ENCODE measurements around the gene HMGB1.
"Not testable (repeated sequence)": the region's sequence is repeated elsewhere in the genome, so short reads cannot be mapped to it uniquely, and the experiment has no call there.

Gene HMGB1

DNA sequence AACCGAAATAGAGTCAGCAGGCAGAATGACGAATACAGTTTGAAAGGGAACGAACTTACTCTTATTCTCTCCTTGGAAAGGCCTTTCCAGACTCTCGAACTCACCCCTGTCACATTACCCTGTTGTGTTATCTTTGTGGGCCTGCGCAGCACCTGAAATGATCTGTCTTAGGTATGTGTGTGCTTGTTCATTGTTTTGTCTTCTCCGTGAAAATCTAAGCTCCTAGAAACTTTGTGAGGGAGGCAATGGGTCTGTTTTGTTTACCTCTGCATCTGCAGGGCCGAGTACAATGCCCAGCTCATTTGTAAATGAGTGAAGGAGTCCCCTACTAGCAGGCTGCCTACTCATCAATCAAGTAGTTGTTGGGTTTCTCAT, 19.6 kb downstream of the HMGB1 start:
- Histone ChIP-seq H3K9ac (ENCODE audit: low read depth, low read length, poor library complexity, severe bottlenecking) (no peak overlapping the region), H4K20me1 (ENCODE audit: insufficient read depth, low read length, poor library complexity, severe bottlenecking) (no peaks in the 10 kb centered on the region), H3K9me3 (ENCODE audit: insufficient read depth, low read depth, low read length) (no peaks in the 10 kb centered on the region), H3K79me2 (ENCODE audit: insufficient read depth, low read length) (no peaks in the 10 kb centered on the region), H2AFZ (ENCODE audit: low read length) (no peak overlapping the region), H3K4me1 (ENCODE audit: insufficient read depth, low read length, poor library complexity, severe bottlenecking) (peaks cover 34% of the 10 kb centered on the region), H3K36me3 (ENCODE audit: insufficient read depth, low read length) (no peaks in the 10 kb centered on the region), H3K27me3 (ENCODE audit: insufficient read depth, low read length, poor library complexity, severe bottlenecking) (no peaks in the 10 kb centered on the region), H3K4me3 (ENCODE audit: low read length, poor library complexity, severe bottlenecking) (no peak overlapping the region), H3K4me2 (ENCODE audit: low read depth, low read length, poor library complexity, severe bottlenecking) (no peak overlapping the region), H3K9me2 (replicated peaks; ENCODE audit: low read depth, low read length) (no peaks in the 10 kb centered on the region), H3F3A (ENCODE audit: low read depth) (peaks cover 6% of the 10 kb centered on the region)
- TF ChIP-seq EZH2phosphoT487 (IDR thresholded peaks at IDR 0.05; ENCODE audit: borderline replicate concordance) (no peak), CTCF (conservative IDR thresholded peaks at IDR 0.05; ENCODE audit: low read length) (no peak)

DNA sequence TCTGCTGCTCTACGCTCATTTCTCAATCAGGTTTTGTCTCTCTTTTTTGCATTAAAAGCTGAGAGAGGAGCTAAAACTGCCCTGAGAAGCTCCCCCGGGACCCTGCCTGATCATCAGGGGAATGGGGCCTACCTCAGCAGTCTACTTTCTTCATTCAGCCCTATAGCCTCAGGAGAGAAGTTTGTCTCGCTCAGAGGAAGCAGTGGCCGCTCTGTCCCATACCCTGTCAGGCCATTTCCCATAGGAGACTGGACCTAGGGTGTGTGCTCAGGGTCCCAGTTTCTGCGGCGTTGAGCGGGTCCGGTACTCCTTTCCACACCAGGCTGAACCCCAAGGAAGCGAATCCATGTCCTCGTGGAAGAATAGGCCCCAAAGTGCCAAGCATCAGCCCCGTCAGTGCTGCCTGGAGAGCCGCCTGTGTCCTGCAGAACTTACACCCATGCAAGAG, 21.8 kb downstream of the HMGB1 start:
- Histone ChIP-seq H3K9me2 (replicated peaks; ENCODE audit: low read depth, low read length) (no peaks in the 10 kb centered on the region), H3K79me2 (ENCODE audit: insufficient read depth, low read length) (no peaks in the 10 kb centered on the region), H3K4me2 (ENCODE audit: low read depth, low read length, poor library complexity, severe bottlenecking) (no peak overlapping the region), H3K4me3 (ENCODE audit: low read length, poor library complexity, severe bottlenecking) (no peak overlapping the region), H3K9ac (ENCODE audit: low read depth, low read length, poor library complexity, severe bottlenecking) (no peak overlapping the region), H2AFZ (ENCODE audit: low read length) (no peak overlapping the region), H3K36me3 (ENCODE audit: insufficient read depth, low read length) (no peaks in the 10 kb centered on the region), H3K4me1 (ENCODE audit: insufficient read depth, low read length, poor library complexity, severe bottlenecking) (peaks cover 49% of the 10 kb centered on the region), H3K9me3 (ENCODE audit: insufficient read depth, low read depth, low read length) (no peaks in the 10 kb centered on the region), H3K27me3 (ENCODE audit: insufficient read depth, low read length, poor library complexity, severe bottlenecking) (no peaks in the 10 kb centered on the region), H4K20me1 (ENCODE audit: insufficient read depth, low read length, poor library complexity, severe bottlenecking) (no peaks in the 10 kb centered on the region), H3F3A (ENCODE audit: low read depth) (peaks cover 9% of the 10 kb centered on the region)
- TF ChIP-seq EZH2phosphoT487 (IDR thresholded peaks at IDR 0.05; ENCODE audit: borderline replicate concordance): no peak

DNA sequence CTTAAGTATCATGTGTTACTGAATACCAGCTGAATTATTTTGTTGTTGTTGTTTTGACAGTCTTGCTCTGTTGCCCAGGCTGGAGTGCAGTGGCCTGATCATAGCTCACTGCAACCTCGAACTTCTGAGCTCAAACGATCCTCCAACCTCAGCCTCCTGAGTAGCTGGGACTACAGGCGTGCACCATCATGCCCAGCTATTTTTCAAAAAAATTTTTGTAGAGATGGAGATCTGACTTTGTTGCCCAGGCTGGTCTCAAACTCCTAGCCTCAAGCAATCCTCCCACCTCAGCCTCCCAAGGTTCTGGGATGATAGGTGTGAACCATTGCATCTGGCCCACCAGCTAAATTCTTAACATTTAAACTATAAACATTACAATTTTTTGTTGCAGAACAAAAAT, 22.2 kb downstream of the HMGB1 start:
- H2AFZ ChIP-seq (ENCODE audit: low read length); H3K36me3 ChIP-seq (ENCODE audit: insufficient read depth, low read length); H3K9ac ChIP-seq (ENCODE audit: low read depth, low read length, poor library complexity, severe bottlenecking); H3F3A ChIP-seq (ENCODE audit: low read depth); H3K4me3 ChIP-seq (ENCODE audit: low read length, poor library complexity, severe bottlenecking); H3K4me2 ChIP-seq (ENCODE audit: low read depth, low read length, poor library complexity, severe bottlenecking); H3K79me2 ChIP-seq (ENCODE audit: insufficient read depth, low read length); H3K9me3 ChIP-seq (ENCODE audit: insufficient read depth, low read depth, low read length); H4K20me1 ChIP-seq (ENCODE audit: insufficient read depth, low read length, poor library complexity, severe bottlenecking); H3K9me2 ChIP-seq (replicated peaks; ENCODE audit: low read depth, low read length); H3K27me3 ChIP-seq (ENCODE audit: insufficient read depth, low read length, poor library complexity, severe bottlenecking): not testable (repeated sequence)
- peaks cover 51% of the 10 kb centered on the region for H3K4me1 ChIP-seq (ENCODE audit: insufficient read depth, low read length, poor library complexity, severe bottlenecking)

DNA sequence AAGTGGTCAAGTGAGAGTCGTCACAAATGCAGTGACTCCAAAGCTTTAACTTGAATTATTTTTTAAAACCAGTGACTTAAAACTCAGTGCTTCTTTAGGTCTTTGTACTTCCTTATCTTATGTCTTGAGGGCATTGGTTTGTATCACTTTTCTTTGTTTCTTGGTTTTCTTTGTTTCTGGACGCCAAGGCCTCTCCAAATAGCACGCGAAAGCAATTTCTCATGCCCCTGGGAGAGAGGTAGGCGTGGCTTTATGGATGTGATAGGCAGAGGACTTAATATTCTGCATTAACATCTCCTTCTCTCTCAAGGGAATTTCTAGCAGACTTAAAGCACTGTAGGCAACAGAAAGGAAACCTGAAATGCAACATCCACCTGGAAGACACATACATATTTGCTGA, 22.8 kb downstream of the HMGB1 start:
- Histone ChIP-seq H3F3A (ENCODE audit: low read depth) (peaks cover 9% of the 10 kb centered on the region), H3K4me1 (ENCODE audit: insufficient read depth, low read length, poor library complexity, severe bottlenecking) (peaks cover 55% of the 10 kb centered on the region), H3K36me3 (ENCODE audit: insufficient read depth, low read length) (no peaks in the 10 kb centered on the region), H3K9me2 (replicated peaks; ENCODE audit: low read depth, low read length) (no peaks in the 10 kb centered on the region), H3K27me3 (ENCODE audit: insufficient read depth, low read length, poor library complexity, severe bottlenecking) (no peaks in the 10 kb centered on the region), H2AFZ (ENCODE audit: low read length) (peak overlapping the region; percentile 69), H3K4me3 (ENCODE audit: low read length, poor library complexity, severe bottlenecking) (no peak overlapping the region), H3K9me3 (ENCODE audit: insufficient read depth, low read depth, low read length) (no peaks in the 10 kb centered on the region), H3K4me2 (ENCODE audit: low read depth, low read length, poor library complexity, severe bottlenecking) (no peak overlapping the region), H4K20me1 (ENCODE audit: insufficient read depth, low read length, poor library complexity, severe bottlenecking) (no peaks in the 10 kb centered on the region), H3K9ac (ENCODE audit: low read depth, low read length, poor library complexity, severe bottlenecking) (no peak overlapping the region), H3K79me2 (ENCODE audit: insufficient read depth, low read length) (no peaks in the 10 kb centered on the region)
- TF ChIP-seq CTCF (conservative IDR thresholded peaks at IDR 0.05; ENCODE audit: low read length) (no peak), EZH2phosphoT487 (IDR thresholded peaks at IDR 0.05; ENCODE audit: borderline replicate concordance) (no peak)
